ENCODE measurements around the gene RELN.

- TF ChIP-seq CTCF (optimal IDR thresholded peaks at IDR 0.05 in 1 of 3, IDR thresholded peaks at IDR 0.05 in 1 of 3, conservative IDR thresholded peaks at IDR 0.05 in 1 of 3; ENCODE audit: extremely low read depth in 1 of 3, insufficient read depth in 2 of 3, low read length in 3 of 3), result no peak
- TF ChIP-seq EZH2 (IDR thresholded peaks at IDR 0.05; ENCODE audit: low read length), result no peak
These were observed 132.5 kb downstream of the RELN start for GRCh38 chr7:103856929-103857328.

Data from keratinocyte (primary cell).